ENCODE results near the gene DNPH1. TPM values are rescaled to one million over a fixed set of nuclear protein-coding genes. Genes with fewer than 3 reads are reported as not detected.
A peak's percentile ranks its signal among the peaks of the same experiment; 100 is the strongest.

DNPH1 gene
- total RNA-seq, 2 experiments from 2014 or later: 59.7 to 59.8 TPM

DNA sequence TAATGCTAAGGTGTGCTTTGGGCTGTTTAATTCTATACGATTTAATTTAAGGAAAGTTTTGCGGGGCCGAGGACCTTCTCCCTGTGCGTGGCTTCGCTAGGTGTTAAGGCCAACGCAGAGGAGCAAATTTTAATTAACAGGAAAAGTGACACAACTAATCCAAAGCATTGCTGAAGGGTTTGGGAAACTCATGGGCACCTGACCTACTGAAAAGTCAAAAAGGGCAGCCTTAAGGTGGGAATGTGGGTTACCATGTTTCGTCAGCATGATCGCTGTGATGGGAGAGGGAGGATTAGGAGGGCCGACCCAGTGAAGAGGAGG, 47.7 kb downstream of the DNPH1 start:
- Mint-ChIP-seq H3K36me3 (ENCODE audit: low read depth) (peaks cover 20% of the 10 kb centered on the region), H3K4me3 (peak overlapping the region; percentile 95), H3K4me1 (ENCODE audit: low read depth) (peaks cover 46% of the 10 kb centered on the region), H3K9me3 (no peaks in the 10 kb centered on the region), H3K27ac (peak overlapping the region; percentile 82), H3K27me3 (ENCODE audit: low read depth) (no peaks in the 10 kb centered on the region)
- DNase-seq: no peak
- CTCF ChIA-PET: no interaction called here
- intact Hi-C loops (cut with micrococcal nuclease): no loop called here

DNA sequence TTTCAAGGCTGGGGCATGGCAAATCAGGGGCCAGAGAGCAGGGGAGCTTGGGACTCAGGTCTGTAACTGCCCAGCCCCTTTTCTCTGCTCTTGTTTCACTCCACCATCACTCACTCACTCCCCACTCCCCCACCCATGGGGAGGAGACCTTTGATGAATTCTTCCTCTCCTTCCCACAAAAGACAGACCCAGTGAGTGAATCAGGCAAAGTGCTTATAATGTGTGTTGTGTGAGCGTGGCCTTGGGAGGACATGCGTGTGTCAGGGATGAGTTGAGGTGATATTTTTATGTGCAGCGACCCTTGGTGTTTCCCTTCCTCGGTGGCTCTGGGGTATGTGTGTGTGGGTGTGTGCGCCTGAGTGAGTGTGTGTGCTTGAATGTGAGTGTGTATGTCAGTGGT, 48.3 kb downstream of the DNPH1 start:
- Mint-ChIP-seq H3K9me3 (no peaks in the 10 kb centered on the region), H3K27ac (peak overlapping the region; percentile 82), H3K36me3 (ENCODE audit: low read depth) (peaks cover 22% of the 10 kb centered on the region), H3K4me3 (peak overlapping the region; percentile 95), H3K4me1 (ENCODE audit: low read depth) (peaks cover 44% of the 10 kb centered on the region), H3K27me3 (ENCODE audit: low read depth) (no peaks in the 10 kb centered on the region)
- DNase-seq: no peak
- CTCF ChIA-PET: interaction anchor here (1.0 kb wide), 1 partner anchor 217 kb away, joined by 3 read pairs; no protein-coding TSS in a partner anchor
- intact Hi-C loops (cut with micrococcal nuclease): no loop called here

DNA sequence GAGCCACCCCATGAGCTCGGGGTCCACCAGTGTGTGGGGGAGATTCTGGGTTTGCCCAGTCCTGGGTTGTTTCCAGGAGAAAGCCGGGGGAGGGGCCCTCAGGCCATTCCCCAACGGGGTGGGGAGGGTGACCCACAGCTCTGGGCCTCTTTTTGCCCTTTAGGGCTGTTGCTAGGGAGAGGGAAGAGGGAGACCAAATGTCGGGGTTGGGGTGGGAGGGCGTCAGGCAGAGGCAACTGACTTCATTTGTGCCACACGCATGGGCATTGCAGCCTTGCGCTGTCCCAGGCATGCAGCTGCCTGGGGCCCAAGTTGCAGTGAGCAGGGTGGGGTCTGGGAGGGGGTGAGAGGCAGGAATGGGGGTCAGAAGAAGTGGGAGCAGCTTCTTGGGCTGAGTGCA, 49.2 kb downstream of the DNPH1 start:
- Mint-ChIP-seq H3K4me1 (ENCODE audit: low read depth) (peaks cover 37% of the 10 kb centered on the region), H3K4me3 (no peak overlapping the region)

DNA sequence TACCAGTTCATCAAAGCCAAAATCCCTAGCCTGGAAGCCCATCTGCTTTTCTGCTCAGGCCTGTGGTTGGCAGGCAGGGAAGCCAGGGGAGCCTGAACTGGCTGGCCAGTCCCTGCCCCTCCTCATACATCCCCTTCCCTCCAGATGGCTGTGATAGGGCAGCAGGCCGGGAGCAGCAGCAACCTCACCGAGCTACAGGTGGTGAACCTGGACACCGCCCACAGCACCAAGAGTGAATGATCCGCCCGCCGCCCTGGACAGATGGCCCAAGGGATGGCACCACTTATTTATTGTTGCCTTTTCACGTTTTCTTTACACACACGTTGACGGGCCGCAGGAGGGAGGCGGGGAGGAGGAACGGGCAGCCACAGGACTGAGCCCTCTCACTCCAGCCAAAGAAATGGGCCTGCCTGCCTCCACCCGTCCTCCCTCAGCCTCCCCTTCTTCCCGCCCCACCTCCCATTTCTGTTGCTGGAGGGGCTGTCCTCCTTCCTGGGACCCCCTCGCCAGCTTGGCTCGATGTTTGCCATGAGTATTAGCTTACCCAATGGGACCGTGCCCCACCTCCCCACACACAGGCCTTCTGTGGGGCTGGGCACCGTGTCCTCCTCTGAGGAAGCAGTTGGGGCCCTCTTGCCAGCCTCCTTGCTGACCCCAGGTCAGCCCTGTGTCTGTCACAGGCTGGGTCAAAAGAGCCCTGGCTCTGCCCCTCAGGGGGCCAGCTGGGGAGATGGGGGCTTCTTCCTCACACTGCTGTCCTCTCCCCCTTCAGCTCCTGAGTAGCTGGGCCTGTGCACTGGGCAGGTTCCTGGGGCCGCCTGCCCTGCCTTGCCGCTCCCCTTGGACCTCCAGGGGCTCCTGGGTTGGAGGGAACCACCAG, 50.1 kb downstream of the DNPH1 start:
- DNase-seq: no peak
- Mint-ChIP-seq H3K36me3 (ENCODE audit: low read depth) (peaks cover 25% of the 10 kb centered on the region), H3K27ac (no peak overlapping the region), H3K4me1 (ENCODE audit: low read depth) (peaks cover 34% of the 10 kb centered on the region), H3K4me3 (no peak overlapping the region), H3K27me3 (ENCODE audit: low read depth) (no peaks in the 10 kb centered on the region), H3K9me3 (no peaks in the 10 kb centered on the region)
- intact Hi-C loops (cut with micrococcal nuclease): no loop called here
- CTCF ChIA-PET: no interaction called here

More for the DNA sequence above, 49.2 kb downstream of the DNPH1 start:
- CTCF ChIA-PET: interaction anchor here (1.0 kb wide), 1 partner anchor 218 kb away, joined by 3 read pairs; no protein-coding TSS in a partner anchor
- DNase-seq: no peak
- peaks cover 26% of the 10 kb centered on the region for H3K36me3 Mint-ChIP-seq (ENCODE audit: low read depth)
- no peaks in the 10 kb centered on the region for H3K27me3 Mint-ChIP-seq (ENCODE audit: low read depth)
- H3K27ac Mint-ChIP-seq: no peak overlapping the region
- intact Hi-C loops (cut with micrococcal nuclease): no loop called here
- no peaks in the 10 kb centered on the region for H3K9me3 Mint-ChIP-seq

DNA sequence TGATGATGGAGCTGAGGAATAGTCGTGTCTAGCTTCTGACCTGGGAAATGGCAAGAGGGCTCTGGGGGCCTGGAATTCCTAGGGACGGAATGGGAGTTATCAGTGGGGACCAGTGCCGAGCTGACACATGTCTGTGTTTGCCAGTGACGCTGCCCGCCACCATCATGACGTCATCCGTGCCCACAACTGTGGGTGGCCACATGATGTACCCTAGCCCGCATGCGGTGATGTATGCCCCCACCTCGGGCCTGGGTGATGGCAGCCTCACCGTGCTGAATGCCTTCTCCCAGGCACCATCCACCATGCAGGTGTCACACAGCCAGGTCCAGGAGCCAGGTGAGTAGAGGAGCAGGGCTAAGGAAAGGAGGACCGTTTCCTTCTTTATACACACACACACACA, 51.1 kb downstream of the DNPH1 start:
- H3K9me3 Mint-ChIP-seq: no peaks in the 10 kb centered on the region
- H3K4me1 Mint-ChIP-seq (ENCODE audit: low read depth): peaks cover 34% of the 10 kb centered on the region
- H3K4me3 Mint-ChIP-seq: no peak overlapping the region
- CTCF ChIA-PET: no interaction called here
- no peak for DNase-seq
- peaks cover 23% of the 10 kb centered on the region for H3K36me3 Mint-ChIP-seq (ENCODE audit: low read depth)
- no peak overlapping the region for H3K27ac Mint-ChIP-seq
- intact Hi-C loops (cut with micrococcal nuclease): no loop called here
- H3K27me3 Mint-ChIP-seq (ENCODE audit: low read depth): no peaks in the 10 kb centered on the region

DNA sequence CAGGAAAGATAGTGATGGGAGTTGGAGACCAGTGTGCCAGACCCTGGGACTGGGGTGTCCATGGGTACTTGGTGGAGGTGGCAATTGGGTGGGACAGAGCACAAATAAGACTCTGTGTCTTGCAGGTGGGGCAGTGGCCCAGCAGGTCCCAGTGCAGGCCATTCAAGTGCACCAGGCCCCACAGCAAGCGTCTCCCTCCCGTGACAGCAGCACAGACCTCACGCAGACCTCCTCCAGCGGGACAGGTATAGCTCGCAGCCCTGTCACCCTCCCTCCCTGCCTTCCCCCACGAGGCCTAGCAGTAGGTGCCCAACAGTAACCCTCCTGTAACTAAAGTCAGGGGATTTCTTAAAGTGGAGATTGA, 52.9 kb downstream of the DNPH1 start:
- Mint-ChIP-seq H3K27me3 (ENCODE audit: low read depth) (no peaks in the 10 kb centered on the region), H3K36me3 (ENCODE audit: low read depth) (peaks cover 23% of the 10 kb centered on the region), H3K9me3 (no peaks in the 10 kb centered on the region), H3K4me1 (ENCODE audit: low read depth) (peaks cover 32% of the 10 kb centered on the region), H3K4me3 (no peak overlapping the region), H3K27ac (peak overlapping the region; percentile 16)
- no peak for DNase-seq
- intact Hi-C loops (cut with micrococcal nuclease): no loop called here
- CTCF ChIA-PET: no interaction called here

DNA sequence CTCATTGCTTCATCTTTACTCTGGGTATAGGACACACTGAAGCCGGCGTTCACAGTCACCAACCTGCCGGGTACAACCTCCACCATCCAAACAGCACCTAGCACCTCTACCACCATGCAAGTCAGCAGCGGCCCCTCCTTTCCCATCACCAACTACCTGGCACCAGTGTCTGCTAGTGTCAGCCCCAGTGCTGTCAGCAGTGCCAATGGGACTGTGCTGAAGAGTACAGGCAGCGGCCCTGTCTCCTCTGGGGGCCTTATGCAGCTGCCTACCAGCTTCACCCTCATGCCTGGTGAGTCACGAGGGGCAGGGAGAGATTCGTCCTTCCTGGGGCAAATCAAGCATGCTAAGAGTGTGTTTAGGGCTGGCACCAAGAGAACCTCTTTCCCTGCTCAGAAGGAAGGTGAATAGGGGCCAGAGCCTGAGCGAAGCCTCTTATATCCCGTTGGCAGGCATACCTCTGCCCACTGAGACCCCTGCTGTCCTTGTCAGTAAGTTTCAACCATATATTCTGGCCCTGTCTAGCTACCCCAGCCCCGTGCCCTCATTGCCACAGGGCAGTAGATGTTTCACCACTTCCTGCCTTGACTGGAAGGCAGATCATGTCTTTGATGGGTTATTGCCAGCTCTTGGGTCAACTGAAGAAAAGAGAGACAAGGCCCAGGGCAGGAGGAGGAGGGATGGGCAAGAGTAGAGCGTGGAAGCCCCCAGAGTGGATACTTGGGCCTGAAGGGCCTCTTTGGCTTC, 53.4 kb downstream of the DNPH1 start:
- DNase-seq: no peak
- CTCF ChIA-PET: no interaction called here
- Mint-ChIP-seq H3K4me3 (no peak overlapping the region), H3K27ac (peak overlapping the region; percentile 37), H3K36me3 (ENCODE audit: low read depth) (peaks cover 23% of the 10 kb centered on the region), H3K27me3 (ENCODE audit: low read depth) (no peaks in the 10 kb centered on the region), H3K9me3 (no peaks in the 10 kb centered on the region), H3K4me1 (ENCODE audit: low read depth) (peaks cover 29% of the 10 kb centered on the region)
- intact Hi-C loops (cut with micrococcal nuclease): loop anchor here (2.0 kb wide), 1 partner anchor 71 kb away; no protein-coding TSS in a partner anchor

Other genes with a start within 250 kb of the DNPH1 start
- 10 to 100 TPM; 52.4 to 54.4 TPM for gene PPP2R5D, start 244.9 kb downstream of the DNPH1 start, total RNA-seq
- gene MEA1, start 215.5 kb downstream of the DNPH1 start, total RNA-seq: 10 to 100 TPM; 80.6 to 85.1 TPM
- gene KLHDC3, start 215.2 kb downstream of the DNPH1 start, total RNA-seq: 10 to 100 TPM; 58.6 to 58.9 TPM
- gene RRP36, start 207.9 kb downstream of the DNPH1 start, total RNA-seq: 10 to 100 TPM; 31.0 to 32.7 TPM
- 10 to 100 TPM; 21.9 to 22.1 TPM for gene CUL7, start 175.6 kb downstream of the DNPH1 start, total RNA-seq
- 10 to 100 TPM; 87.7 to 95.1 TPM for gene MRPL2, start 170.0 kb downstream of the DNPH1 start, total RNA-seq
- gene KLC4, start 169.8 kb downstream of the DNPH1 start, total RNA-seq: 10 to 100 TPM; 12.0 to 12.3 TPM
- 1 to 10 TPM; 2.0 to 2.2 TPM for gene PTK7, start 153.2 kb downstream of the DNPH1 start, total RNA-seq
- 10 to 100 TPM; 27.8 to 28.2 TPM for gene SRF, start 58.2 kb downstream of the DNPH1 start, total RNA-seq
- gene CUL9, start 47.3 kb downstream of the DNPH1 start, total RNA-seq: 10 to 100 TPM; 43.1 to 49.3 TPM
- gene TTBK1, start 14.0 kb upstream of the DNPH1 start, total RNA-seq: under 1 TPM in 1 of 2 experiments, not detected in 1; 0.02 TPM
- gene SLC22A7, start 68.8 kb upstream of the DNPH1 start, total RNA-seq: not detected
- 1 to 10 TPM; 2.9 to 3.1 TPM for gene CRIP3, start 79.3 kb upstream of the DNPH1 start, total RNA-seq
- 1 to 10 TPM; 9.3 to 9.9 TPM for gene ZNF318, start 140.2 kb upstream of the DNPH1 start, total RNA-seq
- gene ABCC10, start 198.1 kb upstream of the DNPH1 start, total RNA-seq: 10 to 100 TPM; 22.7 to 26.6 TPM
- under 1 TPM; 0.47 to 0.52 TPM for gene DLK2, start 226.1 kb upstream of the DNPH1 start, total RNA-seq
- 10 to 100 TPM; 23.0 to 24.6 TPM for gene TJAP1, start 248.1 kb upstream of the DNPH1 start, total RNA-seq